HepG2 (cell line): ENCODE results near the gene CPAMD8. TPM values are rescaled to one million over a fixed set of nuclear protein-coding genes. Genes with fewer than 3 reads are reported as not detected.

Source experiments
- ATAC-seq: fragments of 200-7000 bp; cut with Tn5 transposase; 3 replicates; pipeline ENCODE4 v1.9.1; 2020; ENCODE audit warnings: mild to moderate bottlenecking, moderate library complexity
- BruUV-seq: library from RNA; stranded (reverse); fragments of 400-500 nt; replicated peaks from 2 replicates; lab custom pipeline; 2021; lab: Mats Ljungman, UMichigan
- CTCF ChIA-PET: fragments of 300-600 bp; formaldehyde crosslinking; extraction: SDS; loops from one replicate; lab custom pipeline; 2021; ENCODE audit warnings: low total read pairs, inconsistent platforms, low intra/inter-chr PET ratio; lab: Yijun Ruan, JAX
- POLR2A ChIA-PET: fragments of 350-600 bp; sonication (Branson Sonifier 250); formaldehyde crosslinking; loops from one replicate; lab custom pipeline; 2020; ENCODE audit warnings: antibody characterized with exemption, inconsistent platforms; lab: Yijun Ruan, JAX
- DNase-seq: peaks from one replicate; pipeline ENCODE4 v3.0.0-alpha.2; 2015; ENCODE audit warnings: low spot score
- FAIRE-seq: peaks from 3 replicates; lab custom pipeline; 2011; peaks lifted over from hg19 to GRCh38; lab: Jason Lieb, UNC
- H2AFZ ChIP-seq: one replicate; pipeline ENCODE4 v1.6.1; 2011; ENCODE audit warnings: low read length, inconsistent platforms
- H3K27ac ChIP-seq: fragments of 300-600 bp; 3 replicates; pipeline ENCODE4 v1.8.0; 2011; ENCODE audit warnings: mixed run types, mild to moderate bottlenecking, mixed read lengths, low read length, inconsistent platforms; ENCODE audit not compliant: insufficient read depth; ENCODE audit errors: extremely low read length
- H3K27me3 ChIP-seq, 2 experiments: fragments of 200-600 bp in 1 of 2; 2 replicates in 1 of 2; 3 replicates in 1 of 2; pipeline versions ENCODE4 v1.6.0 to v1.8.0; 2011; ENCODE audit warnings: low read length in 2 of 2, mild to moderate bottlenecking in 2 of 2, moderate library complexity in 2 of 2, inconsistent platforms in 1 of 2; ENCODE audit not compliant: insufficient read depth in 2 of 2, control insufficient read depth in 1 of 2
- H3K36me3 ChIP-seq, 2 experiments: fragments of 200-600 bp in 1 of 2; replicated peaks in 1 of 2; 2 replicates in 1 of 2; 3 replicates in 1 of 2; pipeline versions ENCODE4 v1.5.1 to v1.8.0; 2011; ENCODE audit warnings: low read length in 2 of 2, inconsistent platforms in 1 of 2; ENCODE audit not compliant: insufficient read depth in 2 of 2, control insufficient read depth in 1 of 2
- H3K4me1 ChIP-seq: 2 replicates; pipeline ENCODE4 v1.5.1; 2012; ENCODE audit warnings: low read length, inconsistent platforms; ENCODE audit not compliant: insufficient read depth
- H3K4me2 ChIP-seq: 2 replicates; pipeline ENCODE4 v1.6.0; 2011; ENCODE audit warnings: low read depth, low read length, inconsistent platforms
- H3K4me3 ChIP-seq, 3 experiments: fragments of 200-600 bp in 1 of 3; sonication (generic), shearing (Covaris generic) in 1 of 3; replicated peaks in 1 of 3; 2 replicates each; pipeline ENCODE4 v1.5.1; 2011 to 2016; ENCODE audit warnings: low read length in 3 of 3, inconsistent platforms in 2 of 3, low read depth in 2 of 3, mild to moderate bottlenecking in 2 of 3, control low read depth in 1 of 3, mixed read lengths in 1 of 3; ENCODE audit not compliant: insufficient read depth in 1 of 3
- H3K79me2 ChIP-seq: one replicate; pipeline ENCODE4 v1.6.1; 2011; ENCODE audit warnings: low read length, inconsistent platforms; ENCODE audit not compliant: insufficient read depth
- H3K9ac ChIP-seq: 2 replicates; pipeline ENCODE4 v1.6.0; 2011; ENCODE audit warnings: mild to moderate bottlenecking, low read depth, low read length, inconsistent platforms; ENCODE audit not compliant: insufficient read depth
- H3K9me3 ChIP-seq: 2 replicates; pipeline ENCODE4 v1.5.1; 2012; ENCODE audit warnings: mild to moderate bottlenecking, low read length
- H4K20me1 ChIP-seq: 2 replicates; pipeline ENCODE4 v1.6.0; 2011; ENCODE audit warnings: inconsistent platforms, mild to moderate bottlenecking, low read length, moderate library complexity; ENCODE audit not compliant: insufficient read depth
- ATF7 ChIP-seq, 2 experiments: fragments of 450-650 bp in 1 of 2; sonication (generic) in 1 of 2; formaldehyde crosslinking in 1 of 2; IDR thresholded peaks; 2 replicates each; pipeline versions ENCODE4 v1.4.0 to v1.6.1; 2016 to 2020; ENCODE audit warnings: antibody characterized with exemption in 1 of 2, mild to moderate bottlenecking in 1 of 2, missing genetic modification reagents in 1 of 2
- FOSL1 ChIP-seq: sonication (generic); formaldehyde crosslinking; IDR thresholded peaks from 2 replicates; pipeline ENCODE4 v1.9.0; 2021; ENCODE audit warnings: missing genetic modification reagents, borderline replicate concordance
- NCOR1 ChIP-seq: fragments of 200-600 bp; sonication (generic); IDR thresholded peaks from 2 replicates; pipeline ENCODE4 v1.7.0; 2017; ENCODE audit warnings: antibody characterized with exemption, low read length, borderline replicate concordance
- NFIB ChIP-seq: sonication (generic); formaldehyde crosslinking; IDR thresholded peaks from 2 replicates; pipeline ENCODE4 v1.9.0; 2021; ENCODE audit warnings: missing genetic modification reagents, mild to moderate bottlenecking, borderline replicate concordance
- PBX2 ChIP-seq: IDR thresholded peaks from 2 replicates; pipeline ENCODE4 v1.6.1; 2016; ENCODE audit warnings: control low read depth
- PITX1 ChIP-seq: sonication (generic); formaldehyde crosslinking; IDR thresholded peaks from 2 replicates; pipeline ENCODE4 v1.5.1; 2020; ENCODE audit warnings: mild to moderate bottlenecking, missing genetic modification reagents
- RBAK ChIP-seq: sonication (generic); formaldehyde crosslinking; IDR thresholded peaks from 2 replicates; pipeline ENCODE4 v1.5.1; 2020; ENCODE audit warnings: mild to moderate bottlenecking, missing genetic modification reagents
- SKI ChIP-seq: fragments of 450-650 bp; IDR thresholded peaks from one replicate; pipeline ENCODE4 v1.6.1; 2018; ENCODE audit warnings: mild to moderate bottlenecking; ENCODE audit not compliant: partially characterized antibody
- TOE1 ChIP-seq: sonication (generic); formaldehyde crosslinking; IDR thresholded peaks from 2 replicates; pipeline ENCODE4 v1.4.0; 2020; ENCODE audit warnings: mild to moderate bottlenecking, missing genetic modification reagents
- ZMYM2 ChIP-seq: sonication (generic); formaldehyde crosslinking; IDR thresholded peaks from 2 replicates; pipeline ENCODE4 v1.8.0; 2022; ENCODE audit warnings: mild to moderate bottlenecking, missing genetic modification reagents
- ZNF263 ChIP-seq: sonication (generic); formaldehyde crosslinking; IDR thresholded peaks from 2 replicates; pipeline ENCODE4 v1.4.0; 2020; ENCODE audit warnings: missing genetic modification reagents
- ZNF3 ChIP-seq: IDR thresholded peaks from 2 replicates; pipeline ENCODE4 v1.7.0; 2017; ENCODE audit warnings: inconsistent platforms
- ZNF614 ChIP-seq: IDR thresholded peaks from 2 replicates; pipeline ENCODE4 v1.6.1; 2018; ENCODE audit warnings: missing biosample characterization, missing genetic modification reagents, inconsistent platforms, borderline replicate concordance
- ZNF746 ChIP-seq: sonication (generic); formaldehyde crosslinking; IDR thresholded peaks from 2 replicates; pipeline ENCODE4 v1.8.0; 2022; ENCODE audit warnings: mild to moderate bottlenecking, missing genetic modification reagents
- ZSCAN22 ChIP-seq: sonication (generic); formaldehyde crosslinking; IDR thresholded peaks from 2 replicates; pipeline ENCODE4 v1.4.0; 2020; ENCODE audit warnings: mild to moderate bottlenecking, missing genetic modification reagents
- whole genome bisulfite sequencing: methylation state at CpG from one replicate; pipeline ENCODE4 v1.1.6; 2017; ENCODE audit warnings: low lambda C conversion rate; 5-methylcytosine and 5-hydroxymethylcytosine counted together
- in situ Hi-C: cut with HindIII; loops from 2 replicates; pipeline ENCODE4 v1.10.0; 2017; ENCODE audit warnings: low pct_unique_long_range_greater_than_20kb; ENCODE audit not compliant: extremely low pct_ligation_motif_present
- intact Hi-C: fragments of 100-400 bp; cut with micrococcal nuclease; formaldehyde crosslinking; loops from one replicate; pipeline ENCODE4 v1.10.0; 2022; ENCODE audit not compliant: unreplicated experiment
- polyA plus RNA-seq, 8 experiments: library from polyadenylated mRNA; depleted of rRNA in 3 of 8; stranded (reverse) in 7 of 8; unstranded in 1 of 8; fragments of >200 nt; fragmentation: Illumina TruSeq in 4 of 8; extraction: Trizol in 4 of 8; gene quantifications; 2 replicates each; pipeline versions ENCODE4 v1.2.1 to v1.2.3, GENCODE V29; 2011 to 2016; ENCODE audit warnings: low read depth in 4 of 8, missing spikeins in 1 of 8, mixed read lengths in 1 of 8; ENCODE audit not compliant: insufficient read depth in 1 of 8
- total RNA-seq, 5 experiments: library from RNA; depleted of rRNA; stranded (reverse); fragments of >200 nt; fragmentation: Illumina TruSeq; extraction: Trizol; gene quantifications; 2 replicates each; pipeline ENCODE4 v1.2.3, GENCODE V29; 2016; ENCODE audit warnings: low read depth in 1 of 5
- TF ChIP-seq, protein P1 (sequence below): sonication (generic); formaldehyde crosslinking; IDR thresholded peaks from 2 replicates; pipeline ENCODE4 v1.5.0; 2020; ENCODE audit warnings: mild to moderate bottlenecking, missing genetic modification reagents
- TF ChIP-seq, protein P2 (sequence below): sonication (generic); formaldehyde crosslinking; IDR thresholded peaks from 2 replicates; pipeline ENCODE4 v1.4.0; 2020; ENCODE audit warnings: missing genetic modification reagents

The CPAMD8 gene
- total and polyA plus RNA-seq, 2 of the 13 experiments (the other 11 are each of a cell fraction or from before 2014, with no cell fraction given): 0.29 to 0.34 TPM

- Histone ChIP-seq H2AFZ (no peak overlapping the region), H3K4me3 (no peak overlapping the region), H3K36me3 (no peaks in the 10 kb centered on the region), H3K4me2 (no peak overlapping the region), H4K20me1 (no peaks in the 10 kb centered on the region), H3K4me1 (no peaks in the 10 kb centered on the region), H3K9me3 (no peaks in the 10 kb centered on the region), H3K27me3 (peaks cover 0 to 1% of the 10 kb centered on the region in 2 experiments; a peak in 1 of 5 replicates), H3K27ac (no peak overlapping the region), H3K79me2 (no peaks in the 10 kb centered on the region), H3K9ac (no peak overlapping the region)
- 12% methylated on average over 1 of the region's 1 CpG for WGBS
- no peak for FAIRE-seq
- TF ChIP-seq PITX1 (CRISPR knock-in tag) (no peak), ATF7 (IDR thresholded peaks at IDR 0.05) (no peak), ATF7 (CRISPR knock-in tag; IDR thresholded peaks at IDR 0.05) (no peak), ZMYM2 (CRISPR knock-in tag) (no peak), ZNF3 (CRISPR knock-in tag) (no peak), NFIB (CRISPR knock-in tag) (no peak), FOSL1 (no peak), RBAK (CRISPR knock-in tag) (no peak), ZNF746 (CRISPR knock-in tag) (no peak), TOE1 (CRISPR knock-in tag) (no peak), PBX2 (CRISPR knock-in tag) (no peak), ZNF263 (CRISPR knock-in tag) (no peak), SKI (no peak), ZNF614 (CRISPR knock-in tag) (no peak), ZSCAN22 (CRISPR knock-in tag) (no peak), NCOR1 (no peak)
- TF ChIP-seq, protein P1, sequence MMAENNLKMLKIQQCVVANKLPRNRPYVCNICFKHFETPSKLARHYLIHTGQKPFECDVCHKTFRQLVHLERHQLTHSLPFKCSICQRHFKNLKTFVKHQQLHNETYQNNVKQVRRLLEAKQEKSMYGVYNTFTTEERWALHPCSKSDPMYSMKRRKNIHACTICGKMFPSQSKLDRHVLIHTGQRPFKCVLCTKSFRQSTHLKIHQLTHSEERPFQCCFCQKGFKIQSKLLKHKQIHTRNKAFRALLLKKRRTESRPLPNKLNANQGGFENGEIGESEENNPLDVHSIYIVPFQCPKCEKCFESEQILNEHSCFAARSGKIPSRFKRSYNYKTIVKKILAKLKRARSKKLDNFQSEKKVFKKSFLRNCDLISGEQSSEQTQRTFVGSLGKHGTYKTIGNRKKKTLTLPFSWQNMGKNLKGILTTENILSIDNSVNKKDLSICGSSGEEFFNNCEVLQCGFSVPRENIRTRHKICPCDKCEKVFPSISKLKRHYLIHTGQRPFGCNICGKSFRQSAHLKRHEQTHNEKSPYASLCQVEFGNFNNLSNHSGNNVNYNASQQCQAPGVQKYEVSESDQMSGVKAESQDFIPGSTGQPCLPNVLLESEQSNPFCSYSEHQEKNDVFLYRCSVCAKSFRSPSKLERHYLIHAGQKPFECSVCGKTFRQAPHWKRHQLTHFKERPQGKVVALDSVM (CRISPR knock-in tag): no peak
- TF ChIP-seq, protein P2, sequence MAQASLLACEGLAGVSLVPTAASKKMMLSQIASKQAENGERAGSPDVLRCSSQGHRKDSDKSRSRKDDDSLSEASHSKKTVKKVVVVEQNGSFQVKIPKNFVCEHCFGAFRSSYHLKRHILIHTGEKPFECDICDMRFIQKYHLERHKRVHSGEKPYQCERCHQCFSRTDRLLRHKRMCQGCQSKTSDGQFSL (CRISPR knock-in tag): no peak
- CTCF ChIA-PET: no interaction called here
- POLR2A ChIA-PET: no interaction called here
- ATAC-seq: no peak
- BruUV-seq: no TSS peak
- in situ Hi-C loops: no loop called here
- DNase-seq: no peak
- intact Hi-C loops: no loop called here
Observed at GRCh38 chr19:16978839-16979802, 47.5 kb downstream of the CPAMD8 start.
